ENCODE measurements around the gene COQ10A. TPM values are rescaled to one million over a fixed set of nuclear protein-coding genes. Genes with fewer than 3 reads are reported as not detected.
A peak's percentile ranks its signal among the peaks of the same experiment; 100 is the strongest.

The COQ10A gene
- total RNA-seq, 4 donors from 2014 or later: 9.0 to 18.1 (median 13.5) TPM

- ATAC-seq (ENCODE audit: low FRiP score) (no peak), DNase-seq (ENCODE audit: low spot score) (no peak)
- no peak for TF ChIP-seq CTCF (IDR thresholded peaks at IDR 0.05)
Observed at GRCh38 chr12:56311003-56311402, 44.3 kb downstream of the COQ10A start.

- peak; percentile 11 for ATAC-seq (ENCODE audit: low FRiP score)
- DNase-seq (ENCODE audit: low spot score): no peak
- TF ChIP-seq CTCF (IDR thresholded peaks at IDR 0.05): no peak
Observed at GRCh38 chr12:56315249-56315621, 48.5 kb downstream of the COQ10A start.

- TF ChIP-seq CTCF (IDR thresholded peaks at IDR 0.05): no peak
- DNase-seq (ENCODE audit: low spot score) (peak; percentile 94), ATAC-seq (ENCODE audit: low FRiP score) (peak; percentile 98)
Observed at GRCh38 chr12:56315622-56316473, 49.1 kb downstream of the COQ10A start, which contains the start of gene CNPY2. Gene CNPY2, minus strand, starts transcription at chr12:56315988. Its CDS starts 771 bp downstream, at chr12:56315217.

GRCh38 chr12:56317675-56318074, 50.9 kb downstream of the COQ10A start:
- ATAC-seq (ENCODE audit: low FRiP score): no peak
- no peak for DNase-seq (ENCODE audit: low spot score)
- TF ChIP-seq CTCF (IDR thresholded peaks at IDR 0.05): no peak

Other genes with a start within 250 kb of the COQ10A start
- gene IKZF4, start 245.9 kb upstream of the COQ10A start, total RNA-seq: 10 to 100 TPM in 1 of 4 donors, 1 to 10 TPM in 3; 4.4 to 10.3 (median 6.6) TPM
- 1,000 to 10,000 TPM in 2 of 4 donors, 100 to 1,000 TPM in 2; 482 to 1,592 (median 1,024) TPM for gene RPS26, start 225.0 kb upstream of the COQ10A start, total RNA-seq
- gene ERBB3, start 186.8 kb upstream of the COQ10A start, total RNA-seq: 1 to 10 TPM; 2.9 to 8.3 (median 7.6) TPM
- gene PA2G4, start 162.4 kb upstream of the COQ10A start, total RNA-seq: 100 to 1,000 TPM in 3 of 4 donors, 10 to 100 TPM in 1; 90.2 to 232 (median 119) TPM
- gene RPL41, start 150.3 kb upstream of the COQ10A start, total RNA-seq: 1,000 to 10,000 TPM; 2,553 to 3,094 (median 2,929) TPM
- 1 to 10 TPM; 3.5 to 5.5 (median 4.9) TPM for gene ZC3H10, start 148.7 kb upstream of the COQ10A start, total RNA-seq
- 100 to 1,000 TPM; 129 to 447 (median 345) TPM for gene ESYT1, start 138.7 kb upstream of the COQ10A start, total RNA-seq
- gene MYL6B, start 114.4 kb upstream of the COQ10A start, total RNA-seq: 10 to 100 TPM; 25.8 to 42.4 (median 31.8) TPM
- 1,000 to 10,000 TPM; 2,379 to 4,265 (median 3,293) TPM for gene MYL6, start 108.6 kb upstream of the COQ10A start, total RNA-seq
- gene SMARCC2, start 77.5 kb upstream of the COQ10A start, total RNA-seq: 100 to 1,000 TPM in 1 of 4 donors, 10 to 100 TPM in 3; 65.5 to 101 (median 82.1) TPM
- 100 to 1,000 TPM in 1 of 4 donors, 10 to 100 TPM in 3; 50.0 to 128 (median 76.2) TPM for gene RNF41, start 45.0 kb upstream of the COQ10A start, total RNA-seq
- gene NABP2, start 42.6 kb upstream of the COQ10A start, total RNA-seq: 10 to 100 TPM; 13.2 to 24.3 (median 17.2) TPM
- not detected for gene SLC39A5, start 36.9 kb upstream of the COQ10A start, total RNA-seq
- gene ANKRD52, start 8.6 kb upstream of the COQ10A start, total RNA-seq: 10 to 100 TPM; 13.6 to 19.2 (median 16.8) TPM
- gene CS, start 33.4 kb downstream of the COQ10A start, total RNA-seq: 100 to 1,000 TPM; 143 to 210 (median 194) TPM
- 10 to 100 TPM; 60.4 to 77.8 (median 69.7) TPM for gene CNPY2, start 49.0 kb downstream of the COQ10A start, total RNA-seq
- gene PAN2, start 67.1 kb downstream of the COQ10A start, total RNA-seq: 10 to 100 TPM; 17.3 to 57.8 (median 40.7) TPM
- 1 to 10 TPM in 1 of 4 donors, not detected in 3; 2.2 TPM for gene IL23A, start 71.9 kb downstream of the COQ10A start, total RNA-seq
- 100 to 1,000 TPM; 137 to 256 (median 177) TPM for gene STAT2, start 93.2 kb downstream of the COQ10A start, total RNA-seq
- gene APOF, start 95.9 kb downstream of the COQ10A start, total RNA-seq: not detected
- gene TIMELESS, start 182.5 kb downstream of the COQ10A start, total RNA-seq: 1 to 10 TPM; 3.2 to 6.8 (median 4.3) TPM
- not detected for gene MIP, start 187.7 kb downstream of the COQ10A start, total RNA-seq
- 1 to 10 TPM; 2.3 to 4.7 (median 2.9) TPM for gene SPRYD4, start 201.6 kb downstream of the COQ10A start, total RNA-seq
- 1 to 10 TPM in 2 of 4 donors, under 1 TPM in 1, not detected in 1; 0.88 to 2.6 (median 1.7) TPM for gene GLS2, start 221.2 kb downstream of the COQ10A start, total RNA-seq

All from omental fat pad (tissue), 4 donors.